Rectal smooth muscle tissue (tissue), 1 donor: ENCODE results near the gene MAP1S.
A peak's percentile ranks its signal among the peaks of the same experiment; 100 is the strongest.
"Not testable (repeated sequence)": the region's sequence is repeated elsewhere in the genome, so short reads cannot be mapped to it uniquely, and the experiment has no call there.

ENCODE experiments used
- H3K27ac ChIP-seq: one replicate; pipeline ENCODE4 v1.7.0; 2013; ENCODE audit warnings: low read depth, low read length, inconsistent platforms
- H3K27me3 ChIP-seq: one replicate; pipeline ENCODE4 v1.7.0; 2013; ENCODE audit warnings: low read length; ENCODE audit not compliant: control insufficient read depth, insufficient read depth
- H3K36me3 ChIP-seq: one replicate; pipeline ENCODE4 v1.7.0; 2013; ENCODE audit warnings: low read length; ENCODE audit not compliant: control insufficient read depth, insufficient read depth
- H3K4me1 ChIP-seq: one replicate; pipeline ENCODE4 v1.7.0; 2013; ENCODE audit warnings: low read length; ENCODE audit not compliant: control insufficient read depth, insufficient read depth
- H3K4me3 ChIP-seq: one replicate; pipeline ENCODE4 v1.7.0; 2013; ENCODE audit warnings: low read length
- H3K9ac ChIP-seq: one replicate; pipeline ENCODE4 v1.7.0; 2013; ENCODE audit warnings: low read length

MAP1S gene

GRCh38 chr19:17764348-17764747 lies 45.1 kb downstream of the MAP1S start:
- Histone ChIP-seq H3K36me3 (no peaks in the 10 kb centered on the region), H3K27ac (no peak overlapping the region), H3K27me3 (peaks cover 2% of the 10 kb centered on the region), H3K4me1 (no peaks in the 10 kb centered on the region), H3K4me3 (no peak overlapping the region), H3K9ac (no peak overlapping the region)

- Histone ChIP-seq H3K36me3 (no peaks in the 10 kb centered on the region), H3K9ac (no peak overlapping the region), H3K27me3 (peaks cover 2% of the 10 kb centered on the region), H3K27ac (no peak overlapping the region), H3K4me3 (no peak overlapping the region), H3K4me1 (no peaks in the 10 kb centered on the region)
These were observed 45.9 kb downstream of the MAP1S start for GRCh38 chr19:17765069-17765618.

- H3K36me3 ChIP-seq, result no peaks in the 10 kb centered on the region
- H3K27me3 ChIP-seq, result peaks cover 2% of the 10 kb centered on the region
- H3K9ac ChIP-seq, result no peak overlapping the region
- no peak overlapping the region for H3K27ac ChIP-seq
- no peaks in the 10 kb centered on the region for H3K4me1 ChIP-seq
- H3K4me3 ChIP-seq, result peak overlapping the region; percentile 33
These were observed 47.4 kb downstream of the MAP1S start for GRCh38 chr19:17766543-17767131.

- Histone ChIP-seq H3K4me3 (no peak overlapping the region), H3K27ac (no peak overlapping the region), H3K4me1 (no peaks in the 10 kb centered on the region), H3K9ac (no peak overlapping the region), H3K36me3 (no peaks in the 10 kb centered on the region), H3K27me3 (peaks cover 2% of the 10 kb centered on the region)
These were observed 48.3 kb downstream of the MAP1S start for GRCh38 chr19:17767559-17767958.

GRCh38 chr19:17770613-17771012 lies 51.3 kb downstream of the MAP1S start:
- no peak overlapping the region for H3K9ac ChIP-seq
- peaks cover 2% of the 10 kb centered on the region for H3K27me3 ChIP-seq
- no peak overlapping the region for H3K4me3 ChIP-seq
- no peak overlapping the region for H3K27ac ChIP-seq
- H3K36me3 ChIP-seq, result no peaks in the 10 kb centered on the region
- no peaks in the 10 kb centered on the region for H3K4me1 ChIP-seq

- Histone ChIP-seq H3K36me3 (no peaks in the 10 kb centered on the region), H3K9ac (no peak overlapping the region), H3K27ac (no peak overlapping the region)
These were observed 52.9 kb downstream of the MAP1S start for GRCh38 chr19:17772172-17772571.

GRCh38 chr19:17775245-17775927 lies 56.1 kb downstream of the MAP1S start:
- Histone ChIP-seq H3K9ac (no peak overlapping the region), H3K27ac (no peak overlapping the region), H3K36me3 (no peaks in the 10 kb centered on the region), H3K4me3 (no peak overlapping the region), H3K4me1 (no peaks in the 10 kb centered on the region), H3K27me3 (peaks cover 2% of the 10 kb centered on the region)

More at GRCh38 chr19:17772172-17772571, 52.9 kb downstream of the MAP1S start:
- Histone ChIP-seq H3K4me3 (no peak overlapping the region), H3K27me3 (no peaks in the 10 kb centered on the region), H3K4me1 (no peaks in the 10 kb centered on the region)

GRCh38 chr19:17775991-17776803 lies 56.9 kb downstream of the MAP1S start:
- H3K9ac ChIP-seq, result no peak overlapping the region
- H3K4me3 ChIP-seq, result no peak overlapping the region
- H3K27ac ChIP-seq, result no peak overlapping the region
- no peaks in the 10 kb centered on the region for H3K36me3 ChIP-seq
- no peaks in the 10 kb centered on the region for H3K4me1 ChIP-seq
- H3K27me3 ChIP-seq, result peaks cover 6% of the 10 kb centered on the region

GRCh38 chr19:17777840-17778239 lies 58.6 kb downstream of the MAP1S start:
- H3K9ac ChIP-seq, H3K4me1 ChIP-seq, H3K27ac ChIP-seq, H3K27me3 ChIP-seq, H3K36me3 ChIP-seq, H3K4me3 ChIP-seq: not testable (repeated sequence)

GRCh38 chr19:17778251-17778967 lies 59.1 kb downstream of the MAP1S start:
- no peaks in the 10 kb centered on the region for H3K4me1 ChIP-seq
- H3K27me3 ChIP-seq, result peaks cover 6% of the 10 kb centered on the region
- H3K27ac ChIP-seq, result no peak overlapping the region
- H3K4me3 ChIP-seq, result no peak overlapping the region
- no peak overlapping the region for H3K9ac ChIP-seq
- no peaks in the 10 kb centered on the region for H3K36me3 ChIP-seq

GRCh38 chr19:17778968-17779929 lies 60.0 kb downstream of the MAP1S start:
- H3K4me3 ChIP-seq, result no peak overlapping the region
- H3K36me3 ChIP-seq, result no peaks in the 10 kb centered on the region
- H3K4me1 ChIP-seq, result no peaks in the 10 kb centered on the region
- peaks cover 6% of the 10 kb centered on the region for H3K27me3 ChIP-seq
- H3K27ac ChIP-seq, result no peak overlapping the region
- no peak overlapping the region for H3K9ac ChIP-seq
